ENCODE measurements around the gene MASP2.

GRCh38 chr1:11052839-11053757, 6.1 kb upstream of the MASP2 start:
- TF ChIP-seq CTCF (IDR thresholded peaks at IDR 0.05) (no peak), POLR2AphosphoS5 (IDR thresholded peaks at IDR 0.05) (no peak), POLR2A (IDR thresholded peaks at IDR 0.05) (no peak)
